ENCODE data around the gene HPRT1. TPM values are rescaled to one million over a fixed set of nuclear protein-coding genes. Genes with fewer than 3 reads are reported as not detected.

The HPRT1 gene
- total RNA-seq, 1 donor from 2014 or later = 9.6 TPM

GRCh38 chrX:134426281-134426680 is 33.7 kb upstream of the HPRT1 start:
- no peak overlapping the region for H3K4me3 ChIP-seq (ENCODE audit: low read depth, low read length)
- H3K36me3 ChIP-seq (ENCODE audit: control insufficient read depth, insufficient read depth, low read length) = no peaks in the 10 kb centered on the region
- no peaks in the 10 kb centered on the region for H3K27me3 ChIP-seq (ENCODE audit: control insufficient read depth, insufficient read depth, low read length)
- DNase-seq (ENCODE audit: low read depth) = no peak
- no peak for TF ChIP-seq CTCF (IDR thresholded peaks at IDR 0.05; ENCODE audit: insufficient read depth, low read length, poor library complexity, severe bottlenecking)

- H3K4me3 ChIP-seq (ENCODE audit: low read depth, low read length) = no peak overlapping the region
- H3K27me3 ChIP-seq (ENCODE audit: control insufficient read depth, insufficient read depth, low read length) = no peaks in the 10 kb centered on the region
- DNase-seq (ENCODE audit: low read depth) = peak; percentile 25
- TF ChIP-seq CTCF (IDR thresholded peaks at IDR 0.05; ENCODE audit: insufficient read depth, low read length, poor library complexity, severe bottlenecking) = no peak
- no peaks in the 10 kb centered on the region for H3K36me3 ChIP-seq (ENCODE audit: control insufficient read depth, insufficient read depth, low read length)
These were observed 28.1 kb upstream of the HPRT1 start for GRCh38 chrX:134431894-134432293.

- no peak for DNase-seq (ENCODE audit: low read depth)
- Histone ChIP-seq H3K27me3 (ENCODE audit: control insufficient read depth, insufficient read depth, low read length) (no peaks in the 10 kb centered on the region), H3K4me3 (ENCODE audit: low read depth, low read length) (no peak overlapping the region), H3K36me3 (ENCODE audit: control insufficient read depth, insufficient read depth, low read length) (no peaks in the 10 kb centered on the region)
- no peak for TF ChIP-seq CTCF (IDR thresholded peaks at IDR 0.05; ENCODE audit: insufficient read depth, low read length, poor library complexity, severe bottlenecking)
These were observed 24.1 kb upstream of the HPRT1 start for GRCh38 chrX:134435894-134436293.

GRCh38 chrX:134443020-134443419 is 16.9 kb upstream of the HPRT1 start:
- TF ChIP-seq CTCF (IDR thresholded peaks at IDR 0.05; ENCODE audit: insufficient read depth, low read length, poor library complexity, severe bottlenecking) = no peak
- peak; percentile 52 for DNase-seq (ENCODE audit: low read depth)
- no peak overlapping the region for H3K4me3 ChIP-seq (ENCODE audit: low read depth, low read length)
- H3K36me3 ChIP-seq (ENCODE audit: control insufficient read depth, insufficient read depth, low read length) = no peaks in the 10 kb centered on the region
- no peaks in the 10 kb centered on the region for H3K27me3 ChIP-seq (ENCODE audit: control insufficient read depth, insufficient read depth, low read length)

GRCh38 chrX:134443461-134443860 is 16.5 kb upstream of the HPRT1 start:
- no peak for TF ChIP-seq CTCF (IDR thresholded peaks at IDR 0.05; ENCODE audit: insufficient read depth, low read length, poor library complexity, severe bottlenecking)
- Histone ChIP-seq H3K4me3 (ENCODE audit: low read depth, low read length) (no peak overlapping the region), H3K27me3 (ENCODE audit: control insufficient read depth, insufficient read depth, low read length) (no peaks in the 10 kb centered on the region), H3K36me3 (ENCODE audit: control insufficient read depth, insufficient read depth, low read length) (no peaks in the 10 kb centered on the region)
- DNase-seq (ENCODE audit: low read depth) = no peak

GRCh38 chrX:134444681-134445080 is 15.3 kb upstream of the HPRT1 start:
- TF ChIP-seq CTCF (IDR thresholded peaks at IDR 0.05; ENCODE audit: insufficient read depth, low read length, poor library complexity, severe bottlenecking) = no peak
- Histone ChIP-seq H3K27me3 (ENCODE audit: control insufficient read depth, insufficient read depth, low read length) (no peaks in the 10 kb centered on the region), H3K4me3 (ENCODE audit: low read depth, low read length) (no peak overlapping the region), H3K36me3 (ENCODE audit: control insufficient read depth, insufficient read depth, low read length) (no peaks in the 10 kb centered on the region)
- no peak for DNase-seq (ENCODE audit: low read depth)

Data from kidney epithelial cell (primary cell).